ENCODE measurements around the gene CSF1R. TPM values are rescaled to one million over a fixed set of nuclear protein-coding genes. Genes with fewer than 3 reads are reported as not detected.

CSF1R gene
- polyA plus RNA-seq, 2 of the 4 experiments (the other 2 are of a cell fraction): 0.06 TPM; not detected in 1

DNA sequence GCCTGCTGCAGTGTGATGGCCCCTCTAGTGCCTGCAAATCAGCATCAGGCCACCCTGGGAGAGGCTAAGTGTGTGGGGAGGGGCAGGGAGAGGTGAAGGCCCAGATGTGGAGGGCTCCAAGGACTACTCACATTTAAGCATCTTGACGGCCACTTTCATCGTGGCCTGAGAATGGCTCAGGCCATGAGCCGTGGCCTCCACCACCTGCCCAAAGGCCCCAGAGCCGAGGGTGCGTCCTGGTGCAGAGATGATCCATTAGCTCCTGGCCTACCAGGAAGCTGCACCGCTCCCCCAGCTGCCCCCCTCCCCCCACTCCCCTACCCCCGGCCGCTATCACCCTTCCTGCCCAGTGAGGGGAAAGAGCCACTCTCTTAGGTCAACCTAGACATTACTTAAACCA, 38.2 kb upstream of the CSF1R start:
- H3K9me3 ChIP-seq: no peaks in the 10 kb centered on the region
- no peak for TF ChIP-seq SMC3 (IDR thresholded peaks at IDR 0.05)
- TF ChIP-seq NR3C1 (IDR thresholded peaks at IDR 0.05): no peak
- TF ChIP-seq FOSL2 (IDR thresholded peaks at IDR 0.05): no peak
- TF ChIP-seq FOSL2 (CRISPR knock-in tag; IDR thresholded peaks at IDR 0.05): no peak
- TF ChIP-seq, protein P1, sequence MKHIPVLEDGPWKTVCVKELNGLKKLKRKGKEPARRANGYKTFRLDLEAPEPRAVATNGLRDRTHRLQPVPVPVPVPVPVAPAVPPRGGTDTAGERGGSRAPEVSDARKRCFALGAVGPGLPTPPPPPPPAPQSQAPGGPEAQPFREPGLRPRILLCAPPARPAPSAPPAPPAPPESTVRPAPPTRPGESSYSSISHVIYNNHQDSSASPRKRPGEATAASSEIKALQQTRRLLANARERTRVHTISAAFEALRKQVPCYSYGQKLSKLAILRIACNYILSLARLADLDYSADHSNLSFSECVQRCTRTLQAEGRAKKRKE (CRISPR knock-in tag; IDR thresholded peaks at IDR 0.05; ENCODE audit: low read depth): no peak
- TF ChIP-seq KDM1A (IDR thresholded peaks at IDR 0.05; ENCODE audit: low read depth): no peak
- TF ChIP-seq, protein P2, sequence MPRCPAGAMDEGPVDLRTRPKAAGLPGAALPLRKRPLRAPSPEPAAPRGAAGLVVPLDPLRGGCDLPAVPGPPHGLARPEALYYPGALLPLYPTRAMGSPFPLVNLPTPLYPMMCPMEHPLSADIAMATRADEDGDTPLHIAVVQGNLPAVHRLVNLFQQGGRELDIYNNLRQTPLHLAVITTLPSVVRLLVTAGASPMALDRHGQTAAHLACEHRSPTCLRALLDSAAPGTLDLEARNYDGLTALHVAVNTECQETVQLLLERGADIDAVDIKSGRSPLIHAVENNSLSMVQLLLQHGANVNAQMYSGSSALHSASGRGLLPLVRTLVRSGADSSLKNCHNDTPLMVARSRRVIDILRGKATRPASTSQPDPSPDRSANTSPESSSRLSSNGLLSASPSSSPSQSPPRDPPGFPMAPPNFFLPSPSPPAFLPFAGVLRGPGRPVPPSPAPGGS (IDR thresholded peaks at IDR 0.05): no peak
- no peak for TF ChIP-seq HEYL (CRISPR knock-in tag; IDR thresholded peaks at IDR 0.05)
- H3K4me2 ChIP-seq: no peak overlapping the region
- DNase-seq (ENCODE audit: low read depth in 1 of 2, low spot score in 1 of 2) (no peak), FAIRE-seq (no peak), ATAC-seq (no peak)
- H3K4me1 ChIP-seq: peaks cover 9% of the 10 kb centered on the region; the same call in 2 of the 3 replicates
- WGBS (ENCODE audit: missing lambda C conversion rate): 88% methylated on average over 8 of the region's 8 CpGs
- CTCF ChIA-PET: interaction anchor here (8.9 to 11.7 kb wide), 2 partner anchors 10 to 94 kb away, joined by 82 to 98 read pairs; no protein-coding TSS in a partner anchor
- no peak overlapping the region for H3K4me3 ChIP-seq
- POLR2A ChIA-PET: no interaction called here
- no peak overlapping the region for H3K27ac ChIP-seq

DNA sequence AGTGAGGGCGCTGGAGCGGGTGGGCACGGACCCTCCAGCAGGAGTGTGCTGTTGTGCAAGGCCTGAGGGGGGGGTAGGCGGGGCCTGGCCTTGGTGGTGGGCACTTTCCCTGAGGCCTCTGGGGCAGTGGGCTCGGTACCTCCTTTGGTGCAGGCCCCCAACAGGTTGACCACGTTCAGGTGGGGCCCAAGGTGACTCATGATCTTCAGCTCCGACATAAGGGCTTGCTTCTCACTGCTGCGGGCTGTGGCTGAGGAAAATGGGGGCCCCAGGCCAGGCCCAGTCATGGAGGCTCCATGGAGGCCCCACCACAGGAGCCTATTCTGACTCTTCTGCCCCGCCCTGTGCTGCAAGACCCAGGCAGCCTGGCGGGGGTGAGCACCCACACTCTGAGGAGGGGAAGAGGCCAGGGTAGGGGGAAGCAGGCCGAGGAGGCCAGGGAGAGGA, 37.8 kb upstream of the CSF1R start:
- Histone ChIP-seq H3K4me2 (no peak overlapping the region), H3K4me1 (0 out of 3 replicates have a peak, but pooled peaks cover 7% of the 10 kb centered on the region), H3K27ac (no peak overlapping the region), H3K9me3 (no peaks in the 10 kb centered on the region), H3K4me3 (no peak overlapping the region)
- no peak for ATAC-seq
- TF ChIP-seq, protein P3, sequence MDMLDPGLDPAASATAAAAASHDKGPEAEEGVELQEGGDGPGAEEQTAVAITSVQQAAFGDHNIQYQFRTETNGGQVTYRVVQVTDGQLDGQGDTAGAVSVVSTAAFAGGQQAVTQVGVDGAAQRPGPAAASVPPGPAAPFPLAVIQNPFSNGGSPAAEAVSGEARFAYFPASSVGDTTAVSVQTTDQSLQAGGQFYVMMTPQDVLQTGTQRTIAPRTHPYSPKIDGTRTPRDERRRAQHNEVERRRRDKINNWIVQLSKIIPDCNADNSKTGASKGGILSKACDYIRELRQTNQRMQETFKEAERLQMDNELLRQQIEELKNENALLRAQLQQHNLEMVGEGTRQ (IDR thresholded peaks at IDR 0.05): no peak
- TF ChIP-seq FOXS1 (CRISPR knock-in tag; IDR thresholded peaks at IDR 0.05): no peak
- TF ChIP-seq RCOR1 (IDR thresholded peaks at IDR 0.05; ENCODE audit: low read depth, low read length): no peak
- TF ChIP-seq RAD21 (conservative IDR thresholded peaks at IDR 0.05 in 1 of 2, IDR thresholded peaks at IDR 0.05 in 1 of 2): no peak
- no peak for TF ChIP-seq HEYL (CRISPR knock-in tag; IDR thresholded peaks at IDR 0.05)
- ChIA-PET CTCF (interaction anchor here (0.9 to 11.7 kb wide), 4 partner anchors 12 to 290 kb away, joined by 3 to 82 read pairs (median 14); no protein-coding TSS in a partner anchor), POLR2A (no interaction called here)
- WGBS (ENCODE audit: missing lambda C conversion rate): 68% methylated on average over 11 of the region's 11 CpGs
- DNase-seq (ENCODE audit: low read depth in 1 of 2, low spot score in 1 of 2): no peak
- no peak for FAIRE-seq

DNA sequence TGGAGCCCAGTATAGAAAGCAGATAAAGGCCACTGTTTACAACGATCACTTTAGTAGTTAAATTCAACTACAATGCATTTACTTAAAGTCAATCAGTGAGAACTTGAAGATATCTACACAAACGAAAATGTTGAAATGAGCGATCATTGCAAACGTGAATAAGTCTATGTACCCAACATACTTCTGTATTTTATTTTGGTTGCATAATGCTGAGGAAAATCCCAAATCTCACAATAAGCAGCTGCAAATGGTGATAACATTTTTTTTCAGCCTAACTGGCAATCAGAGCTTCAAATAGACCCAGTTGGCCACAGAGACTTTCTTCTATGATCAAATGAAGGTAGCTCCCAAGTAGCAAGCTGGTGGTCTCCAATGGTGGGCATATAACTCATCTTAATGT, 37.2 kb upstream of the CSF1R start:
- no peak overlapping the region for H3K27ac ChIP-seq
- ChIA-PET CTCF (interaction anchor here (0.6 to 11.7 kb wide), 8 partner anchors 13 to 448 kb away, joined by 3 to 82 read pairs (median 6); no protein-coding TSS in a partner anchor), POLR2A (no interaction called here)
- no peaks in the 10 kb centered on the region for H3K9me3 ChIP-seq
- WGBS (ENCODE audit: missing lambda C conversion rate): 54% methylated on average over 4 of the region's 4 CpGs
- no peak for TF ChIP-seq EHMT2 (IDR thresholded peaks at IDR 0.05; ENCODE audit: low read depth)
- TF ChIP-seq EP300 (IDR thresholded peaks at IDR 0.05): no peak
- TF ChIP-seq, protein P4, sequence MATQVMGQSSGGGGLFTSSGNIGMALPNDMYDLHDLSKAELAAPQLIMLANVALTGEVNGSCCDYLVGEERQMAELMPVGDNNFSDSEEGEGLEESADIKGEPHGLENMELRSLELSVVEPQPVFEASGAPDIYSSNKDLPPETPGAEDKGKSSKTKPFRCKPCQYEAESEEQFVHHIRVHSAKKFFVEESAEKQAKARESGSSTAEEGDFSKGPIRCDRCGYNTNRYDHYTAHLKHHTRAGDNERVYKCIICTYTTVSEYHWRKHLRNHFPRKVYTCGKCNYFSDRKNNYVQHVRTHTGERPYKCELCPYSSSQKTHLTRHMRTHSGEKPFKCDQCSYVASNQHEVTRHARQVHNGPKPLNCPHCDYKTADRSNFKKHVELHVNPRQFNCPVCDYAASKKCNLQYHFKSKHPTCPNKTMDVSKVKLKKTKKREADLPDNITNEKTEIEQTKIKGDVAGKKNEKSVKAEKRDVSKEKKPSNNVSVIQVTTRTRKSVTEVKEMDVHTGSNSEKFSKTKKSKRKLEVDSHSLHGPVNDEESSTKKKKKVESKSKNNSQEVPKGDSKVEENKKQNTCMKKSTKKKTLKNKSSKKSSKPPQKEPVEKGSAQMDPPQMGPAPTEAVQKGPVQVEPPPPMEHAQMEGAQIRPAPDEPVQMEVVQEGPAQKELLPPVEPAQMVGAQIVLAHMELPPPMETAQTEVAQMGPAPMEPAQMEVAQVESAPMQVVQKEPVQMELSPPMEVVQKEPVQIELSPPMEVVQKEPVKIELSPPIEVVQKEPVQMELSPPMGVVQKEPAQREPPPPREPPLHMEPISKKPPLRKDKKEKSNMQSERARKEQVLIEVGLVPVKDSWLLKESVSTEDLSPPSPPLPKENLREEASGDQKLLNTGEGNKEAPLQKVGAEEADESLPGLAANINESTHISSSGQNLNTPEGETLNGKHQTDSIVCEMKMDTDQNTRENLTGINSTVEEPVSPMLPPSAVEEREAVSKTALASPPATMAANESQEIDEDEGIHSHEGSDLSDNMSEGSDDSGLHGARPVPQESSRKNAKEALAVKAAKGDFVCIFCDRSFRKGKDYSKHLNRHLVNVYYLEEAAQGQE (IDR thresholded peaks at IDR 0.05): no peak
- no peak for TF ChIP-seq CHD4 (IDR thresholded peaks at IDR 0.05; ENCODE audit: borderline replicate concordance)
- TF ChIP-seq, protein P3 (IDR thresholded peaks at IDR 0.05): no peak
- no peak for TF ChIP-seq PHF8 (IDR thresholded peaks at IDR 0.05; ENCODE audit: borderline replicate concordance, low read depth)
- TF ChIP-seq FOSB (CRISPR knock-in tag; IDR thresholded peaks at IDR 0.05): no peak
- TF ChIP-seq BHLHE40 (IDR thresholded peaks at IDR 0.05; ENCODE audit: low read depth, low read length): no peak
- TF ChIP-seq POLR2AphosphoS2 (conservative IDR thresholded peaks at IDR 0.05; ENCODE audit: low read length): no peak
- no peak for TF ChIP-seq TP53 (CRISPR knock-in tag; IDR thresholded peaks at IDR 0.05)
- TF ChIP-seq HOXA7 (CRISPR knock-in tag; IDR thresholded peaks at IDR 0.05): no peak
- TF ChIP-seq, protein P5, sequence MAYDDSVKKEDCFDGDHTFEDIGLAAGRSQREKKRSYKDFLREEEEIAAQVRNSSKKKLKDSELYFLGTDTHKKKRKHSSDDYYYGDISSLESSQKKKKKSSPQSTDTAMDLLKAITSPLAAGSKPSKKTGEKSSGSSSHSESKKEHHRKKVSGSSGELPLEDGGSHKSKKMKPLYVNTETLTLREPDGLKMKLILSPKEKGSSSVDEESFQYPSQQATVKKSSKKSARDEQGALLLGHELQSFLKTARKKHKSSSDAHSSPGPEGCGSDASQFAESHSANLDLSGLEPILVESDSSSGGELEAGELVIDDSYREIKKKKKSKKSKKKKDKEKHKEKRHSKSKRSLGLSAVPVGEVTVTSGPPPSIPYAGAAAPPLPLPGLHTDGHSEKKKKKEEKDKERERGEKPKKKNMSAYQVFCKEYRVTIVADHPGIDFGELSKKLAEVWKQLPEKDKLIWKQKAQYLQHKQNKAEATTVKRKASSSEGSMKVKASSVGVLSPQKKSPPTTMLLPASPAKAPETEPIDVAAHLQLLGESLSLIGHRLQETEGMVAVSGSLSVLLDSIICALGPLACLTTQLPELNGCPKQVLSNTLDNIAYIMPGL (CRISPR knock-in tag; IDR thresholded peaks at IDR 0.05; ENCODE audit: borderline replicate concordance): no peak
- no peak overlapping the region for H3K4me3 ChIP-seq
- H3K4me2 ChIP-seq: no peak overlapping the region
- ATAC-seq (no peak), DNase-seq (ENCODE audit: low read depth in 1 of 2, low spot score in 1 of 2) (no peak), FAIRE-seq (no peak)
- 0 out of 3 replicates have a peak, but pooled peaks cover 7% of the 10 kb centered on the region for H3K4me1 ChIP-seq

Measured in A549 (cell line).